ENCODE data around the gene HES7. TPM values are rescaled to one million over a fixed set of nuclear protein-coding genes. Genes with fewer than 3 reads are reported as not detected.

Gene HES7
- total and polyA plus RNA-seq, 2 donors: 0.75 TPM; not detected in 1

- Histone ChIP-seq H3K36me3 (ENCODE audit: control insufficient read depth in 2 of 2, insufficient read depth in 2 of 2, low read length in 1 of 2) (no peaks in the 10 kb centered on the region), H3K4me1 (ENCODE audit: control insufficient read depth in 2 of 2, insufficient read depth in 2 of 2, low read length in 2 of 2) (peaks cover 24 to 56% of the 10 kb centered on the region in 2 donors), H3K9me3 (ENCODE audit: control insufficient read depth in 2 of 2, insufficient read depth in 1 of 2, low read length in 1 of 2) (peaks cover 0 to 13% of the 10 kb centered on the region in 2 donors), H3K4me3 (ENCODE audit: low read length in 2 of 2) (peak overlapping the region; percentile 44 to 52), H3K27ac (ENCODE audit: low read depth in 1 of 2, low read length in 1 of 2) (peak overlapping the region in 1 of 2 donors; percentile 4), H3K27me3 (ENCODE audit: control insufficient read depth in 2 of 2, insufficient read depth in 1 of 2, low read length in 1 of 2) (peaks cover 53 to 97% of the 10 kb centered on the region in 2 donors)
- WGBS: under 1% methylated on average over 45 of the region's 45 CpGs
- peak in 1 of 9 donors; percentile 55 for DNase-seq (ENCODE audit: low read depth in 6 of 9, low spot score in 9 of 9)
Measured at GRCh38 chr17:8126491-8127066, 2.7 kb upstream of the HES7 start.

DNA sequence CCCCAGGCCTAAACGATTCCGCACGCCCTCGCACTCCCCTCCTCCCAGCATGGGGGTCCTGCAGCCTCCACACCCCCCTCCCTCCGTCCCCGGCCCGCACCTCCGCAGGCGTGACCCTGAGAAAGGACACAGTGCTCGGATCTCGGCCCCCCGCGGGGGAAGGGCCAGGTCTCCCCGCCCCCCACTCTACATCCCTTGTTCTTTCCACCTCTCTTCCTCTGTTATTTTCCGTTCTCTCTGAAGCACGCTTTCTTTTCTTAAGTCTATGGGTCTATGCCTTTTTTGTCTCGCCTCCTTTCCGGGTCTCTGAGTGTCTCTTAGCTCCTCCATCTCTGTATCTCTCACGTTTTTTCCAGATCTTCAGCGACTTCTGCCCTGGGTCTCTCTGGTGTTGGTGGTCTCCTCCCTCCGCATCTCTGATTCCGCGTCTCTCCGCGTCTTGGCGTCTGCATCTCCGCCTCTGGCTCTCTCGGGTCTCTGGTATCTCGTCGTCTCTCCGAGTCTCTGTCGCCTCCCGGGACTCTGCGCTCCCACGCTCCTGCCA, 2.1 kb upstream of the HES7 start:
- H3K36me3 ChIP-seq (ENCODE audit: control insufficient read depth in 2 of 2, insufficient read depth in 2 of 2, low read length in 1 of 2): no peaks in the 10 kb centered on the region
- H3K9me3 ChIP-seq (ENCODE audit: control insufficient read depth in 2 of 2, insufficient read depth in 1 of 2, low read length in 1 of 2): peaks cover 0 to 13% of the 10 kb centered on the region in 2 donors
- H3K4me1 ChIP-seq (ENCODE audit: control insufficient read depth in 2 of 2, insufficient read depth in 2 of 2, low read length in 2 of 2): peaks cover 27 to 59% of the 10 kb centered on the region in 2 donors
- peak in 1 of 9 donors; percentile 62 for DNase-seq (ENCODE audit: low read depth in 6 of 9, low spot score in 9 of 9)
- no peak overlapping the region for H3K27ac ChIP-seq (ENCODE audit: low read depth in 1 of 2, low read length in 1 of 2)
- H3K27me3 ChIP-seq (ENCODE audit: control insufficient read depth in 2 of 2, insufficient read depth in 1 of 2, low read length in 1 of 2): peaks cover 58 to 97% of the 10 kb centered on the region in 2 donors
- WGBS: under 1% methylated on average over 35 of the region's 35 CpGs
- H3K4me3 ChIP-seq (ENCODE audit: low read length in 2 of 2): peak overlapping the region; percentile 32 to 52

DNA sequence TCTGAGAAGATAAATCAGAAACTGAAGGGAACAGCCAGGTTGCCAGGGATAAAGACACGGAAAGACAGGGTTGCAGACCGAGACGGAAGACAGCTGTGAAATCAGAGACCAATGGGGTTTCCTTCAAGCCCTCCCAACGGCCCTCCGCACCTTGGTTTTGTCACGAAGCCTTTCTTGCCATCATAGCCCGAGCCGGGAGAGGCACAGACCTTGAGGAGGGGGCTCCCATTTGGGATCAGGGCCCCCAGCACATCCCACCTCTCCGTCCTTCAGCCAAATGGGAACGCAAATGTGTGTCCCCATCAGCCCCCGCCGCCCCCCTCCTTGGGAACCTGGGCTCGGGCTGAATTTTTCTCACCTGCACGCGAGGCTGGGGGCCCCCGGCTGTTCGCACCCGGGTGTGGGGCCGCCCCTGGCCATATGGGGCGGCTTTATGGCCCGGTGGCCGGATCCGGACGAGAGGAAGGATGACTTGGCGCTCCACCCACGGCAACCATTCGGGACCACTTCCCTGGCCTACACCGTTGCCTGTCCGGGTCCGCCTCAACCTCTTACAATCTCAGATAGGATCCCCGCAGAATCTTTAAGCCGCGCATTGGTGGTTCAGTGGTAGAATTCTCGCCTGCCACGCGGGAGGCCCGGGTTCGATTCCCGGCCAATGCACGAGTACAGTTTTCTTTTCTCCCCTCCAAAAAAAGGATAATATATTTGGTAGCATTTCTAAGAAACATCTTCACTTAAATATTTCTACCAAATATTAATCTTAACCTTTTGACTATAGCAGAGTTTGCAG, 1.4 kb upstream of the HES7 start:
- under 1% methylated on average over 40 of the region's 40 CpGs for WGBS
- DNase-seq (ENCODE audit: low read depth in 6 of 9, low spot score in 9 of 9): peak; percentile 46 to 90 (median 73)
- H3K4me1 ChIP-seq (ENCODE audit: control insufficient read depth in 2 of 2, insufficient read depth in 2 of 2, low read length in 2 of 2): peaks cover 30 to 66% of the 10 kb centered on the region in 2 donors
- peaks cover 60 to 100% of the 10 kb centered on the region in 2 donors for H3K27me3 ChIP-seq (ENCODE audit: control insufficient read depth in 2 of 2, insufficient read depth in 1 of 2, low read length in 1 of 2)
- peaks cover 0 to 13% of the 10 kb centered on the region in 2 donors for H3K9me3 ChIP-seq (ENCODE audit: control insufficient read depth in 2 of 2, insufficient read depth in 1 of 2, low read length in 1 of 2)
- no peak overlapping the region for H3K27ac ChIP-seq (ENCODE audit: low read depth in 1 of 2, low read length in 1 of 2)
- H3K36me3 ChIP-seq (ENCODE audit: control insufficient read depth in 2 of 2, insufficient read depth in 2 of 2, low read length in 1 of 2): no peaks in the 10 kb centered on the region
- H3K4me3 ChIP-seq (ENCODE audit: low read length in 2 of 2): peak overlapping the region; percentile 32 to 52

GRCh38 chr17:8124350-8125153, 646 bp upstream of the HES7 start:
- Histone ChIP-seq H3K4me1 (ENCODE audit: control insufficient read depth in 2 of 2, insufficient read depth in 2 of 2, low read length in 2 of 2) (peaks cover 30 to 70% of the 10 kb centered on the region in 2 donors), H3K4me3 (ENCODE audit: low read length in 2 of 2) (peak overlapping the region; percentile 4 to 52), H3K27ac (ENCODE audit: low read depth in 1 of 2, low read length in 1 of 2) (no peak overlapping the region), H3K27me3 (ENCODE audit: control insufficient read depth in 2 of 2, insufficient read depth in 1 of 2, low read length in 1 of 2) (peaks cover 63 to 98% of the 10 kb centered on the region in 2 donors), H3K9me3 (ENCODE audit: control insufficient read depth in 2 of 2, insufficient read depth in 1 of 2, low read length in 1 of 2) (peaks cover 0 to 13% of the 10 kb centered on the region in 2 donors), H3K36me3 (ENCODE audit: control insufficient read depth in 2 of 2, insufficient read depth in 2 of 2, low read length in 1 of 2) (no peaks in the 10 kb centered on the region)
- peak in 1 of 9 donors; percentile 27 for DNase-seq (ENCODE audit: low read depth in 6 of 9, low spot score in 9 of 9)
- 3% methylated on average over 24 of the region's 24 CpGs for WGBS

GRCh38 chr17:8122924-8123694, 797 bp downstream of the HES7 start:
- Histone ChIP-seq H3K4me3 (ENCODE audit: low read length in 2 of 2) (peak overlapping the region in 1 of 2 donors; percentile 44), H3K4me1 (ENCODE audit: control insufficient read depth in 2 of 2, insufficient read depth in 2 of 2, low read length in 2 of 2) (peaks cover 33 to 80% of the 10 kb centered on the region in 2 donors), H3K36me3 (ENCODE audit: control insufficient read depth in 2 of 2, insufficient read depth in 2 of 2, low read length in 1 of 2) (no peaks in the 10 kb centered on the region), H3K27ac (ENCODE audit: low read depth in 1 of 2, low read length in 1 of 2) (no peak overlapping the region), H3K27me3 (ENCODE audit: control insufficient read depth in 2 of 2, insufficient read depth in 1 of 2, low read length in 1 of 2) (peaks cover 59 to 93% of the 10 kb centered on the region in 2 donors), H3K9me3 (ENCODE audit: control insufficient read depth in 2 of 2, insufficient read depth in 1 of 2, low read length in 1 of 2) (peaks cover 0 to 14% of the 10 kb centered on the region in 2 donors)
- peak in 1 of 9 donors; percentile 52 for DNase-seq (ENCODE audit: low read depth in 6 of 9, low spot score in 9 of 9)
- under 1% methylated on average over 55 of the region's 55 CpGs for WGBS

- peaks cover 63 to 93% of the 10 kb centered on the region in 2 donors for H3K27me3 ChIP-seq (ENCODE audit: control insufficient read depth in 2 of 2, insufficient read depth in 1 of 2, low read length in 1 of 2)
- peak overlapping the region; percentile 21 to 44 for H3K4me3 ChIP-seq (ENCODE audit: low read length in 2 of 2)
- no peak overlapping the region for H3K27ac ChIP-seq (ENCODE audit: low read depth in 1 of 2, low read length in 1 of 2)
- peak in 1 of 9 donors; percentile 13 for DNase-seq (ENCODE audit: low read depth in 6 of 9, low spot score in 9 of 9)
- no peaks in the 10 kb centered on the region for H3K36me3 ChIP-seq (ENCODE audit: control insufficient read depth in 2 of 2, insufficient read depth in 2 of 2, low read length in 1 of 2)
- H3K4me1 ChIP-seq (ENCODE audit: control insufficient read depth in 2 of 2, insufficient read depth in 2 of 2, low read length in 2 of 2): peaks cover 35 to 86% of the 10 kb centered on the region in 2 donors
- 1% methylated on average over 29 of the region's 29 CpGs for WGBS
- peaks cover 0 to 20% of the 10 kb centered on the region in 2 donors for H3K9me3 ChIP-seq (ENCODE audit: control insufficient read depth in 2 of 2, insufficient read depth in 1 of 2, low read length in 1 of 2)
Measured at GRCh38 chr17:8122422-8122923, 1.4 kb downstream of the HES7 start.

- peaks cover 62 to 93% of the 10 kb centered on the region in 2 donors for H3K27me3 ChIP-seq (ENCODE audit: control insufficient read depth in 2 of 2, insufficient read depth in 1 of 2, low read length in 1 of 2)
- no peaks in the 10 kb centered on the region for H3K36me3 ChIP-seq (ENCODE audit: control insufficient read depth in 2 of 2, insufficient read depth in 2 of 2, low read length in 1 of 2)
- H3K27ac ChIP-seq (ENCODE audit: low read depth in 1 of 2, low read length in 1 of 2): no peak overlapping the region
- WGBS: under 1% methylated on average over 76 of the region's 76 CpGs
- H3K4me1 ChIP-seq (ENCODE audit: control insufficient read depth in 2 of 2, insufficient read depth in 2 of 2, low read length in 2 of 2): peaks cover 35 to 84% of the 10 kb centered on the region in 2 donors
- H3K9me3 ChIP-seq (ENCODE audit: control insufficient read depth in 2 of 2, insufficient read depth in 1 of 2, low read length in 1 of 2): peaks cover 0 to 22% of the 10 kb centered on the region in 2 donors
- H3K4me3 ChIP-seq (ENCODE audit: low read length in 2 of 2): peak overlapping the region; percentile 21 to 44
- DNase-seq (ENCODE audit: low read depth in 6 of 9, low spot score in 9 of 9): peak in 1 of 9 donors; percentile 46
Measured at GRCh38 chr17:8121681-8122421, 2.1 kb downstream of the HES7 start.
